GM12872 (cell line): ENCODE data around the gene CEMIP.

Experiments used
- CTCF ChIP-seq: IDR thresholded peaks from 3 replicates; pipeline ENCODE4 v1.5.1; 2011; ENCODE audit warnings: low read depth, mild to moderate bottlenecking, low read length, moderate library complexity; ENCODE audit not compliant: insufficient read depth

Gene CEMIP

GRCh38 chr15:80832686-80833085, 53.5 kb downstream of the CEMIP start:
- no peak for TF ChIP-seq CTCF

GRCh38 chr15:80834402-80834801, 55.2 kb downstream of the CEMIP start:
- no peak for TF ChIP-seq CTCF

DNA sequence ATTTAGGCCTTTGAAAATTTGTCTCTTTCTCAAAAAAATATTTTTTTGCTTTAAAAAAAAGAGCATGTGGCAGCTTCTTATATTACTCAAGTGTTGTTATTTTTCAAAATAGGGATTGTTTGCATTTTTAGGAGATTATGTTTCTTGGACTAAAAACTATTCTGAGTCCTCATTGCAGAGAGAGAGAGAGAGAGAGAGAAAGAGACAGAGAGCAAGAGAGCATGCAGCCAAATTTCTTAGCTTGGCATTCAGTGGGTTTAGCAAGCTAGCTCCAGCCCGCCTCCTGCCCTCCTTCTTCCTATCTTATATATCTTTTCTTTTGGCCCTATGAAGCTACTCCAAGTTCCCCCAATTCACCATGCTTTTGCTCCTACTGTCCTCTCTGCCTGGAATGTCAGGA, 55.7 kb downstream of the CEMIP start:
- no peak for TF ChIP-seq CTCF

DNA sequence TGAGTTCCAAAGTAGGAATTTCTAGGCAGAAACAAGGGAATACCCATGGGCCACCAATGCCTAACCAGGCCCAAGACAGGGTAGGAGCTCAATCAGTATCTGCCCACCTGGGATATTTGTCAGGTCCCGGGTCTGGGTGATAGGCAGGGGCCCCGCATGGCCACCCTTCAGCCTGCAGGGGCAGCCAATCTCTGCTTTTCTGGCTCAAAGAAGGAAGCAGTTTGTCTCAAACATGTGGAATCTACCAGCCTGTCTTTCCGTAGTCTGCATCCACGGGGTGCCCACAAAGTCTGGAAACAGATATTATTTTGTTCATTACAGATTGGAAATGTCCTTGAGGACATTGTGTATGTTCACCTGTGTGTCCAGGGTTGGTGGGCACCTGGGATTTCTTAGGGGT, 56.2 kb downstream of the CEMIP start:
- TF ChIP-seq CTCF, result no peak

- TF ChIP-seq CTCF, result no peak
These were observed 57.1 kb downstream of the CEMIP start for GRCh38 chr15:80836223-80836622.

GRCh38 chr15:80837006-80837405, 57.8 kb downstream of the CEMIP start:
- TF ChIP-seq CTCF, result no peak

- no peak for TF ChIP-seq CTCF
These were observed 58.8 kb downstream of the CEMIP start for GRCh38 chr15:80838012-80838411.

- TF ChIP-seq CTCF, result no peak
These were observed 59.5 kb downstream of the CEMIP start for GRCh38 chr15:80838666-80839065.
